ENCODE results near the gene HOMER1. TPM values are rescaled to one million over a fixed set of nuclear protein-coding genes. Genes with fewer than 3 reads are reported as not detected.

The HOMER1 gene
- total RNA-seq, 2 experiments from 2014 or later, result 6.3 to 13.9 TPM

GRCh38 chr5:79330071-79330470 lies 183.9 kb downstream of the HOMER1 start:
- Histone ChIP-seq H3K9me2 (ENCODE audit: insufficient read depth, low read length) (no peaks in the 10 kb centered on the region), H3K4me3 (ENCODE audit: low read depth, low read length, poor library complexity, severe bottlenecking) (no peak overlapping the region), H3K36me3 (ENCODE audit: insufficient read depth, low read length) (no peaks in the 10 kb centered on the region), H2AFZ (ENCODE audit: low read length) (no peak overlapping the region), H4K20me1 (ENCODE audit: insufficient read depth, low read length) (no peaks in the 10 kb centered on the region), H3K4me1 (ENCODE audit: insufficient read depth, low read length, poor library complexity, severe bottlenecking) (no peaks in the 10 kb centered on the region), H3K9me3 (ENCODE audit: low read length) (no peaks in the 10 kb centered on the region), H3K27ac (ENCODE audit: low read depth, low read length, poor library complexity, severe bottlenecking) (no peak overlapping the region), H3K79me2 (ENCODE audit: insufficient read depth, low read depth, low read length) (no peaks in the 10 kb centered on the region), H3K4me2 (ENCODE audit: low read length) (no peak overlapping the region)
- intact Hi-C loops (cut with micrococcal nuclease; ENCODE audit: unreplicated experiment), result no loop called here
- ChIA-PET CTCF (ENCODE audit: unreplicated experiment) (no interaction called here), POLR2A (no interaction called here)
- BruUV-seq (replicated peaks), result no TSS peak
- no peak for TF ChIP-seq EZH2phosphoT487 (IDR thresholded peaks at IDR 0.05; ENCODE audit: borderline replicate concordance, low read depth, low read length)
- TF ChIP-seq CTCF (conservative IDR thresholded peaks at IDR 0.05; ENCODE audit: low read length), result no peak
- DNase-seq (ENCODE audit: low spot score), result no peak

GRCh38 chr5:79329453-79329852 lies 184.5 kb downstream of the HOMER1 start:
- no peaks in the 10 kb centered on the region for H3K36me3 ChIP-seq (ENCODE audit: insufficient read depth, low read length)
- ChIA-PET CTCF (ENCODE audit: unreplicated experiment) (no interaction called here), POLR2A (no interaction called here)
- H3K9me3 ChIP-seq (ENCODE audit: low read length), result no peaks in the 10 kb centered on the region
- no peaks in the 10 kb centered on the region for H3K4me1 ChIP-seq (ENCODE audit: insufficient read depth, low read length, poor library complexity, severe bottlenecking)
- no peak overlapping the region for H2AFZ ChIP-seq (ENCODE audit: low read length)
- H4K20me1 ChIP-seq (ENCODE audit: insufficient read depth, low read length), result no peaks in the 10 kb centered on the region
- H3K27ac ChIP-seq (ENCODE audit: low read depth, low read length, poor library complexity, severe bottlenecking), result no peak overlapping the region
- no peak for DNase-seq (ENCODE audit: low spot score)
- H3K4me2 ChIP-seq (ENCODE audit: low read length), result no peak overlapping the region
- no TSS peak for BruUV-seq (replicated peaks)
- H3K9me2 ChIP-seq (ENCODE audit: insufficient read depth, low read length), result no peaks in the 10 kb centered on the region
- no peaks in the 10 kb centered on the region for H3K79me2 ChIP-seq (ENCODE audit: insufficient read depth, low read depth, low read length)
- intact Hi-C loops (cut with micrococcal nuclease; ENCODE audit: unreplicated experiment), result no loop called here
- TF ChIP-seq CTCF (conservative IDR thresholded peaks at IDR 0.05; ENCODE audit: low read length) (no peak), EZH2phosphoT487 (IDR thresholded peaks at IDR 0.05; ENCODE audit: borderline replicate concordance, low read depth, low read length) (no peak)
- no peak overlapping the region for H3K4me3 ChIP-seq (ENCODE audit: low read depth, low read length, poor library complexity, severe bottlenecking)

Small RNA genes within 50 kb of the gene (small RNA-seq; reads per million reads assigned to genes)
- not detected for gene RF00019

Other genes starting within 250 kb of the HOMER1 start
- gene TENT2, start 98.3 kb upstream of the HOMER1 start, total RNA-seq (2014; rRNA removed; shearing (Covaris generic)), result 50.4 and 63.6 TPM in 2 replicates
- 77.9 and 92.8 TPM in 2 replicates for gene TENT2, start 98.3 kb upstream of the HOMER1 start, total RNA-seq (2022)
- gene CMYA5, start 175.7 kb upstream of the HOMER1 start, total RNA-seq (2014; rRNA removed; shearing (Covaris generic)), result 0.13 and 0.15 TPM in 2 replicates
- gene CMYA5, start 175.7 kb upstream of the HOMER1 start, total RNA-seq (2022), result 0.13 and 0.21 TPM in 2 replicates

All from OCI-LY7 (cell line).